NB4 (cell line): ENCODE measurements around the gene NCAPG.

Source experiments
- CTCF ChIP-seq: IDR thresholded peaks from one replicate; pipeline ENCODE4 v1.5.1; 2012; ENCODE audit warnings: low read depth, low read length
- MAX ChIP-seq: IDR thresholded peaks from 2 replicates; pipeline ENCODE4 v1.6.1; 2011; ENCODE audit warnings: low read depth, low read length

- TF ChIP-seq CTCF (no peak), MAX (no peak)
Observed at GRCh38 chr4:17786567-17786966, 24.2 kb upstream of the NCAPG start.
